Measurements from ENCODE around the gene GUCY2D.

Gene GUCY2D

GRCh38 chr17:8031950-8032349 lies 29.5 kb downstream of the GUCY2D start:
- CTCF ChIA-PET: interaction anchor here (1.0 to 4.2 kb wide), 9 partner anchors 9 to 172 kb away, joined by 3 to 23 read pairs (median 4); no protein-coding TSS in a partner anchor
- POLR2A ChIA-PET: no interaction called here

GRCh38 chr17:8032442-8032841 lies 30.0 kb downstream of the GUCY2D start:
- no peak overlapping the region for H3K27ac ChIP-seq (ENCODE audit: insufficient read depth in 1 of 2, low read depth in 1 of 2, low read length in 2 of 2, poor library complexity in 1 of 2, severe bottlenecking in 2 of 2)
- peaks cover 0 to 3% (median 0%) of the 10 kb centered on the region in 5 experiments for H3K9me3 ChIP-seq (ENCODE audit: control extremely low read depth in 1 of 5, control insufficient read depth in 4 of 5, insufficient read depth in 2 of 5, low read depth in 1 of 5, low read length in 4 of 5)
- no peaks in the 10 kb centered on the region for H3K36me3 ChIP-seq (ENCODE audit: control insufficient read depth in 4 of 4, insufficient read depth in 4 of 4, low read length in 3 of 4)
- no peak overlapping the region for H3K4me3 ChIP-seq (ENCODE audit: control insufficient read depth in 1 of 7, extremely low read depth in 1 of 7, insufficient read depth in 4 of 7, low read depth in 2 of 7, low read length in 6 of 7)
- H3K4me1 ChIP-seq (ENCODE audit: control extremely low read depth in 1 of 4, control insufficient read depth in 4 of 4, insufficient read depth in 4 of 4, low read length in 3 of 4): no peaks in the 10 kb centered on the region
- POLR2A ChIA-PET: no interaction called here
- H3K27me3 ChIP-seq (replicated peaks in 2 of 5; ENCODE audit: control insufficient read depth in 4 of 5, insufficient read depth in 5 of 5, low read length in 4 of 5): peaks cover 0 to under 1% (median 0%) of the 10 kb centered on the region in 5 experiments
- WGBS (ENCODE audit: insufficient coverage): no CpG with 5 or more reads among the region's 2 CpGs
- DNase-seq: no peak
- CTCF ChIA-PET: interaction anchor here (1.0 to 4.2 kb wide), 6 partner anchors 8 to 172 kb away, joined by 3 to 23 read pairs (median 5); no protein-coding TSS in a partner anchor

More at GRCh38 chr17:8031950-8032349, 29.5 kb downstream of the GUCY2D start:
- H3K4me3 ChIP-seq (ENCODE audit: control insufficient read depth in 1 of 7, extremely low read depth in 1 of 7, insufficient read depth in 4 of 7, low read depth in 2 of 7, low read length in 6 of 7): no peak overlapping the region
- DNase-seq: no peak
- no peaks in the 10 kb centered on the region for H3K36me3 ChIP-seq (ENCODE audit: control insufficient read depth in 4 of 4, insufficient read depth in 4 of 4, low read length in 3 of 4)
- H3K9me3 ChIP-seq (ENCODE audit: control extremely low read depth in 1 of 5, control insufficient read depth in 4 of 5, insufficient read depth in 2 of 5, low read depth in 1 of 5, low read length in 4 of 5): peaks cover 0 to 3% (median 0%) of the 10 kb centered on the region in 5 experiments
- H3K4me1 ChIP-seq (ENCODE audit: control extremely low read depth in 1 of 4, control insufficient read depth in 4 of 4, insufficient read depth in 4 of 4, low read length in 3 of 4): no peaks in the 10 kb centered on the region
- no peak overlapping the region for H3K27ac ChIP-seq (ENCODE audit: insufficient read depth in 1 of 2, low read depth in 1 of 2, low read length in 2 of 2, poor library complexity in 1 of 2, severe bottlenecking in 2 of 2)
- no CpG with 5 or more reads among the region's 1 CpG for WGBS (ENCODE audit: insufficient coverage)
- peaks cover 0 to 5% (median 0%) of the 10 kb centered on the region in 5 experiments for H3K27me3 ChIP-seq (replicated peaks in 2 of 5; ENCODE audit: control insufficient read depth in 4 of 5, insufficient read depth in 5 of 5, low read length in 4 of 5)

- Histone ChIP-seq H3K4me1 (ENCODE audit: control extremely low read depth in 1 of 4, control insufficient read depth in 4 of 4, insufficient read depth in 4 of 4, low read length in 3 of 4) (peaks cover 0 to 27% (median 23%) of the 10 kb centered on the region in 4 experiments), H3K27me3 (replicated peaks in 2 of 5; ENCODE audit: control insufficient read depth in 4 of 5, insufficient read depth in 5 of 5, low read length in 4 of 5) (no peaks in the 10 kb centered on the region), H3K4me3 (ENCODE audit: control insufficient read depth in 1 of 7, extremely low read depth in 1 of 7, insufficient read depth in 4 of 7, low read depth in 2 of 7, low read length in 6 of 7) (peak within 1 kb of the TSS in 6 of 7 experiments; percentile 13 to 69 (median 42)), H3K9me3 (ENCODE audit: control extremely low read depth in 1 of 5, control insufficient read depth in 4 of 5, insufficient read depth in 2 of 5, low read depth in 1 of 5, low read length in 4 of 5) (no peaks in the 10 kb centered on the region), H3K27ac (ENCODE audit: insufficient read depth in 1 of 2, low read depth in 1 of 2, low read length in 2 of 2, poor library complexity in 1 of 2, severe bottlenecking in 2 of 2) (no peak within 1 kb of the TSS), H3K36me3 (ENCODE audit: control insufficient read depth in 4 of 4, insufficient read depth in 4 of 4, low read length in 3 of 4) (no peaks in the 10 kb centered on the region)
- DNase-seq: peak in 2 of 3 donors; percentile 63 to 70
- 6% methylated on average over 24 of the region's 37 CpGs for WGBS (ENCODE audit: insufficient coverage)
- POLR2A ChIA-PET: no interaction called here
- CTCF ChIA-PET: interaction anchor here (1.5 to 7.3 kb wide), 8 partner anchors 8 to 126 kb away, joined by 3 to 117 read pairs (median 14); no protein-coding TSS in a partner anchor
These were observed 36.7 kb downstream of the GUCY2D start, which contains the start of gene ALOX15B for GRCh38 chr17:8038954-8039610. Gene ALOX15B (plus strand): TSS chr17:8039059. CDS start chr17:8039156, 97 bp downstream.

GRCh38 chr17:8039611-8040168 lies 37.3 kb downstream of the GUCY2D start:
- H3K9me3 ChIP-seq (ENCODE audit: control extremely low read depth in 1 of 5, control insufficient read depth in 4 of 5, insufficient read depth in 2 of 5, low read depth in 1 of 5, low read length in 4 of 5): no peaks in the 10 kb centered on the region
- POLR2A ChIA-PET: no interaction called here
- H3K36me3 ChIP-seq (ENCODE audit: control insufficient read depth in 4 of 4, insufficient read depth in 4 of 4, low read length in 3 of 4): no peaks in the 10 kb centered on the region
- H3K4me1 ChIP-seq (ENCODE audit: control extremely low read depth in 1 of 4, control insufficient read depth in 4 of 4, insufficient read depth in 4 of 4, low read length in 3 of 4): peaks cover 0 to 27% (median 23%) of the 10 kb centered on the region in 4 experiments
- H3K27ac ChIP-seq (ENCODE audit: insufficient read depth in 1 of 2, low read depth in 1 of 2, low read length in 2 of 2, poor library complexity in 1 of 2, severe bottlenecking in 2 of 2): no peak overlapping the region
- 100% methylated on average over 2 of the region's 11 CpGs for WGBS (ENCODE audit: insufficient coverage)
- CTCF ChIA-PET: interaction anchor here (0.7 to 7.3 kb wide), 8 partner anchors 9 to 126 kb away, joined by 3 to 117 read pairs (median 14); no protein-coding TSS in a partner anchor
- peak overlapping the region in 2 of 7 experiments; percentile 54 to 63 for H3K4me3 ChIP-seq (ENCODE audit: control insufficient read depth in 1 of 7, extremely low read depth in 1 of 7, insufficient read depth in 4 of 7, low read depth in 2 of 7, low read length in 6 of 7)
- DNase-seq: no peak
- no peaks in the 10 kb centered on the region for H3K27me3 ChIP-seq (replicated peaks in 2 of 5; ENCODE audit: control insufficient read depth in 4 of 5, insufficient read depth in 5 of 5, low read length in 4 of 5)

GRCh38 chr17:8041249-8041928 lies 39.0 kb downstream of the GUCY2D start:
- DNase-seq: peak; percentile 76 to 88 (median 84)
- no peaks in the 10 kb centered on the region for H3K36me3 ChIP-seq (ENCODE audit: control insufficient read depth in 4 of 4, insufficient read depth in 4 of 4, low read length in 3 of 4)
- CTCF ChIA-PET: interaction anchor here (0.7 to 7.3 kb wide), 41 partner anchors 10 to 299 kb away, joined by 3 to 117 read pairs (median 5); partner anchors contain the start of genes CNTROB, GUCY2D, KDM6B and RNF227
- POLR2A ChIA-PET: interaction anchor here (1.1 to 1.4 kb wide), 2 partner anchors 48 to 129 kb away, joined by 4 to 7 read pairs; no protein-coding TSS in a partner anchor
- no peaks in the 10 kb centered on the region for H3K27me3 ChIP-seq (replicated peaks in 2 of 5; ENCODE audit: control insufficient read depth in 4 of 5, insufficient read depth in 5 of 5, low read length in 4 of 5)
- no peaks in the 10 kb centered on the region for H3K9me3 ChIP-seq (ENCODE audit: control extremely low read depth in 1 of 5, control insufficient read depth in 4 of 5, insufficient read depth in 2 of 5, low read depth in 1 of 5, low read length in 4 of 5)
- H3K4me1 ChIP-seq (ENCODE audit: control extremely low read depth in 1 of 4, control insufficient read depth in 4 of 4, insufficient read depth in 4 of 4, low read length in 3 of 4): peaks cover 0 to 27% (median 23%) of the 10 kb centered on the region in 4 experiments
- 73% methylated on average over 7 of the region's 8 CpGs for WGBS (ENCODE audit: insufficient coverage)
- H3K4me3 ChIP-seq (ENCODE audit: control insufficient read depth in 1 of 7, extremely low read depth in 1 of 7, insufficient read depth in 4 of 7, low read depth in 2 of 7, low read length in 6 of 7): no peak overlapping the region
- no peak overlapping the region for H3K27ac ChIP-seq (ENCODE audit: insufficient read depth in 1 of 2, low read depth in 1 of 2, low read length in 2 of 2, poor library complexity in 1 of 2, severe bottlenecking in 2 of 2)

- no peak overlapping the region for H3K27ac ChIP-seq (ENCODE audit: insufficient read depth in 1 of 2, low read depth in 1 of 2, low read length in 2 of 2, poor library complexity in 1 of 2, severe bottlenecking in 2 of 2)
- no peak overlapping the region for H3K4me3 ChIP-seq (ENCODE audit: control insufficient read depth in 1 of 7, extremely low read depth in 1 of 7, insufficient read depth in 4 of 7, low read depth in 2 of 7, low read length in 6 of 7)
- H3K27me3 ChIP-seq (replicated peaks in 2 of 5; ENCODE audit: control insufficient read depth in 4 of 5, insufficient read depth in 5 of 5, low read length in 4 of 5): no peaks in the 10 kb centered on the region
- H3K9me3 ChIP-seq (ENCODE audit: control extremely low read depth in 1 of 5, control insufficient read depth in 4 of 5, insufficient read depth in 2 of 5, low read depth in 1 of 5, low read length in 4 of 5): no peaks in the 10 kb centered on the region
- peaks cover 0 to 27% (median 23%) of the 10 kb centered on the region in 4 experiments for H3K4me1 ChIP-seq (ENCODE audit: control extremely low read depth in 1 of 4, control insufficient read depth in 4 of 4, insufficient read depth in 4 of 4, low read length in 3 of 4)
- no peaks in the 10 kb centered on the region for H3K36me3 ChIP-seq (ENCODE audit: control insufficient read depth in 4 of 4, insufficient read depth in 4 of 4, low read length in 3 of 4)
- ChIA-PET POLR2A (interaction anchor here (1.1 to 1.4 kb wide), 2 partner anchors 48 to 130 kb away, joined by 4 to 7 read pairs; no protein-coding TSS in a partner anchor), CTCF (interaction anchor here (0.7 to 7.3 kb wide), 39 partner anchors 9 to 299 kb away, joined by 3 to 117 read pairs (median 5); partner anchors contain the start of genes CNTROB, GUCY2D, KDM6B and RNF227)
- no peak for DNase-seq
These were observed 39.6 kb downstream of the GUCY2D start for GRCh38 chr17:8041979-8042378.

All from common myeloid progenitor, CD34-positive (primary cell).